ACHN (cell line): ENCODE results near the gene LRRN4.

ENCODE experiments used
- DNase-seq: peaks from one replicate; pipeline ENCODE4 v3.0.0-alpha.2; 2015
- in situ Hi-C: cut with HindIII; loops from 2 replicates; pipeline ENCODE4 v1.10.0; 2017; ENCODE audit warnings: low sequenced_read_pairs, low pct_ligation_motif_present, low pct_unique_long_range_greater_than_20kb

LRRN4 gene

GRCh38 chr20:5999783-6000182, 54.1 kb downstream of the LRRN4 start:
- in situ Hi-C loops = no loop called here
- DNase-seq = no peak

GRCh38 chr20:5996765-5997164, 57.1 kb downstream of the LRRN4 start:
- DNase-seq = no peak
- in situ Hi-C loops = no loop called here

- in situ Hi-C loops = no loop called here
- peak; percentile 66 for DNase-seq
Observed at GRCh38 chr20:5991623-5992441, 62.0 kb downstream of the LRRN4 start.

GRCh38 chr20:5990946-5991345, 62.9 kb downstream of the LRRN4 start:
- in situ Hi-C loops = no loop called here
- DNase-seq = no peak
